HEK293 (cell line): ENCODE data around the gene MYBPH.

Experiments
- CTCF ChIP-seq: fragments of 450-650 bp; formaldehyde crosslinking; IDR thresholded peaks from 2 replicates; pipeline ENCODE4 v1.5.1; 2016; ENCODE audit warnings: missing biosample characterization, missing genetic modification characterization
- GLIS2 ChIP-seq: fragments of 450-650 bp; formaldehyde crosslinking; IDR thresholded peaks from 2 replicates; pipeline ENCODE4 v1.5.1; 2016; ENCODE audit warnings: missing biosample characterization, missing genetic modification characterization
- RBAK ChIP-seq: fragments of 450-650 bp; formaldehyde crosslinking; IDR thresholded peaks from 2 replicates; pipeline ENCODE4 v1.5.1; 2016; ENCODE audit warnings: missing biosample characterization, missing genetic modification characterization
- SP3 ChIP-seq: fragments of 450-650 bp; formaldehyde crosslinking; IDR thresholded peaks from 2 replicates; pipeline ENCODE4 v1.5.1; 2016; ENCODE audit warnings: missing biosample characterization, missing genetic modification characterization
- ZBTB48 ChIP-seq: fragments of 450-650 bp; formaldehyde crosslinking; IDR thresholded peaks from 2 replicates; pipeline ENCODE4 v1.5.1; 2016; ENCODE audit warnings: missing biosample characterization, missing genetic modification characterization
- ZNF121 ChIP-seq: fragments of 450-650 bp; formaldehyde crosslinking; IDR thresholded peaks from 2 replicates; pipeline ENCODE4 v1.5.1; 2016; ENCODE audit warnings: missing biosample characterization, missing genetic modification characterization
- ZNF670 ChIP-seq: fragments of 450-650 bp; formaldehyde crosslinking; IDR thresholded peaks from 2 replicates; pipeline ENCODE4 v1.5.1; 2016; ENCODE audit warnings: missing biosample characterization, missing genetic modification characterization, low read depth
- ZSCAN16 ChIP-seq: fragments of 450-650 bp; formaldehyde crosslinking; IDR thresholded peaks from 2 replicates; pipeline ENCODE4 v1.5.1; 2016; ENCODE audit warnings: missing biosample characterization, missing genetic modification characterization

DNA sequence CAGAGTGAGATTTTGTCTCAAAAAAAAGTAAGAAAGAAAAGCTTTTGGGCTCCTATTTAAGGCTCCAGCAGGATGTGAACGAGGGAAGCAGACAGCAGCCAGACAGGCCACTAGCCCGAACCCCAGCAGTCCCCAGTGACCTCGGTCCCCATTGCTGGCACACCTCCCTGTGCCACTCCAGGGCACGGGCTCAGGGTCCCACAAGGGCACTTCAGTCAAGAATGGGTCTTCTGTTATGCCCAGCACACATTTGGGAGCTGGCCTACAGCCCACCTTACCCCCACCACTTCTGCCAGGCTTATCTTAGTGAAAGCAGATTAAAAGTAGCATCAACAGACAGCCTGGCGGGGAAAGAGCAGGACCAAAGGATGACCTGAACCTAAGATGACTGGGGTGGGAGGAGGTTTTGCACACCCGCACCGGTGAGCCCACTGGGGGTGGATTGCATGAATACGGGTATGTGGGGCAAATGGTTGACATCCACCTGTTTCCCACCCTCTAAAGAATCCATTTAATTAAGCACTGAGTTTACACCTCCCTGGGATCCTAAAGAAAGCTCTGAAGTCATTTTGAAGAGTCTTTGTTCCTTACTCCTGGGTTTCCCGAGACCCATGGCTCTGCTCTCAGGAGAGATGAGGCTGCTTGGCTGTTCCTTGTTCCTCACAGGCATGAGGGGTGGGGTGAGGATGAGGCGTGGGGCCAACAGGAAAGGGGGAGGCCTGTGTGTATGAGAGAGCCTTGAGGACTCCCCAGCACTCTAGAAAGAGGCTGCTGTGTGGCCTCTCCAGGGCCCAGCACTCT, 6.2 kb upstream of the MYBPH start:
- TF ChIP-seq CTCF (tag by site-specific recombination) = no peak
- no peak for TF ChIP-seq ZNF670 (tag by site-specific recombination)
- TF ChIP-seq RBAK = no peak
- no peak for TF ChIP-seq SP3
- no peak for TF ChIP-seq ZSCAN16 (tag by site-specific recombination)
- no peak for TF ChIP-seq ZNF121 (tag by site-specific recombination)
- TF ChIP-seq ZBTB48 (tag by site-specific recombination) = no peak
- TF ChIP-seq GLIS2 (tag by site-specific recombination) = no peak
